H1 (cell line): Measurements from ENCODE around the gene NT5C1A. TPM values are rescaled to one million over a fixed set of nuclear protein-coding genes. Genes with fewer than 3 reads are reported as not detected.

Source experiments
- CBX5 ChIP-seq: fragments of 300-800, 300-1000 bp; sonication (generic); IDR thresholded peaks from 2 replicates; pipeline ENCODE4 v1.7.1; 2016; ENCODE audit warnings: antibody characterized with exemption, low read length, low read depth
- HDAC6 ChIP-seq: IDR thresholded peaks from one replicate; pipeline ENCODE4 v1.7.1; 2012; ENCODE audit warnings: low read depth, mild to moderate bottlenecking, inconsistent platforms, low read length, moderate library complexity
- JUN ChIP-seq: IDR thresholded peaks from 2 replicates; pipeline ENCODE4 v1.6.1; 2011; ENCODE audit warnings: low read depth, mild to moderate bottlenecking, improper control_type of control experiment, low read length
- KDM1A ChIP-seq: fragments of 200-600, 300-600 bp; sonication (generic); IDR thresholded peaks from 2 replicates; pipeline ENCODE4 v1.7.1; 2016; ENCODE audit warnings: mild to moderate bottlenecking, low read length, borderline replicate concordance
- RNF2 ChIP-seq: fragments of 200-900, 300-1000 bp; sonication (generic); IDR thresholded peaks from 2 replicates; pipeline ENCODE4 v1.7.1; 2016; ENCODE audit warnings: borderline replicate concordance, low read depth, mild to moderate bottlenecking, antibody characterized with exemption, low read length; ENCODE audit not compliant: poor library complexity, severe bottlenecking; ENCODE audit errors: missing control alignments
- SP4 ChIP-seq: IDR thresholded peaks from 2 replicates; pipeline ENCODE4 v1.6.1; 2012; ENCODE audit warnings: low read length, inconsistent platforms
- SRF ChIP-seq: IDR thresholded peaks from 2 replicates; pipeline ENCODE4 v1.6.1; 2011; ENCODE audit warnings: mild to moderate bottlenecking, low read depth, low read length, moderate library complexity
- SUZ12 ChIP-seq: fragments of 200-600 bp; sonication (generic); IDR thresholded peaks from 2 replicates; pipeline ENCODE4 v1.6.1; 2012; ENCODE audit warnings: mild to moderate bottlenecking, inconsistent platforms, low read length, moderate library complexity, mixed read lengths
- TEAD4 ChIP-seq: IDR thresholded peaks from 2 replicates; pipeline ENCODE4 v1.6.1; 2012; ENCODE audit warnings: low read depth, low read length, inconsistent platforms, mixed read lengths
- YY1 ChIP-seq: IDR thresholded peaks from 2 replicates; pipeline ENCODE4 v1.6.1; 2011; ENCODE audit warnings: low read depth, mild to moderate bottlenecking, low read length
- polyA plus RNA-seq, 7 experiments: library from polyadenylated mRNA; depleted of rRNA in 3 of 7; stranded (reverse) in 5 of 7; unstranded in 2 of 7; fragments of >200 nt in 5 of 7; fragments of 200-250 nt in 2 of 7; gene quantifications; 1 replicate in 5 of 7; 2 replicates in 1 of 7; 4 replicates in 1 of 7; pipeline versions ENCODE4 v1.2.1 to v1.2.3, GENCODE V29; 2011 to 2013; ENCODE audit warnings: missing spikeins in 2 of 7, mixed read lengths in 2 of 7
- total RNA-seq: library from RNA; stranded (reverse); fragmentation: NEBNext Ultra II Directional; extraction: Animal tissue kit (Norgen Biotek cat#: 25700); gene quantifications from 2 replicates; pipeline ENCODE4 v1.2.1, GENCODE V29; 2021

Gene NT5C1A
- total and polyA plus RNA-seq, 2 of the 8 experiments (the other 6 are each of a cell fraction or from before 2014, with no cell fraction given) = not detected

GRCh38 chr1:39640861-39641260 lies 31.0 kb downstream of the NT5C1A start (continued):
- TF ChIP-seq KDM1A (no peak), RNF2 (no peak), JUN (no peak), SRF (no peak), YY1 (no peak), CBX5 (no peak), SP4 (no peak), HDAC6 (no peak), SUZ12 (no peak), TEAD4 (no peak)
